NOMO-1 (cell line): ENCODE results near the gene IRF8.
A peak's percentile ranks its signal among the peaks of the same experiment; 100 is the strongest.

Source experiments
- DNase-seq, 2 experiments: peaks; one replicate each; lab custom pipeline; 2025; ENCODE audit not compliant: unreplicated experiment in 2 of 2; lab: John Stamatoyannopoulos, UW

Gene IRF8

DNA sequence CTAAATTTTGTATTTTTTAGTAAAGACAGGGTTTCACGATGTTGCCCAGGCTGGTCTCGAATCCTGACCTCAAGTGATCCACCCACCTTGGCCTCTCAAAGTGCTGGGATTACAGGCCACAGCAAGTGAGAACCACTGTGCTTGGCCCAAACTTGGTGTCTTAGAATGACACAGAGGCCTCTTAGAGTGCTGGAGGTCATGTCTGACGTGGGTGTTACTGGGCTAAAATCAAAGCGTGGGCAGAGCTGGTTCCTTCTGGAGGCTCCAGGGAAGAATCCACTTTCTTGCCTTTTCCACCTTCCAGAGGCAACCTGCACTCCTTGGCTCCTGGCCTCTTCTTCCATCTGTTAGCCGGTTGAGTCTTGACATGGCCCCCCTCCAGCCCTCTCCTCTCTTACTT lies 53.8 kb downstream of the IRF8 start:
- DNase-seq: no peak

GRCh38 chr16:85954927-85955519 lies 56.1 kb downstream of the IRF8 start:
- DNase-seq: no peak

DNA sequence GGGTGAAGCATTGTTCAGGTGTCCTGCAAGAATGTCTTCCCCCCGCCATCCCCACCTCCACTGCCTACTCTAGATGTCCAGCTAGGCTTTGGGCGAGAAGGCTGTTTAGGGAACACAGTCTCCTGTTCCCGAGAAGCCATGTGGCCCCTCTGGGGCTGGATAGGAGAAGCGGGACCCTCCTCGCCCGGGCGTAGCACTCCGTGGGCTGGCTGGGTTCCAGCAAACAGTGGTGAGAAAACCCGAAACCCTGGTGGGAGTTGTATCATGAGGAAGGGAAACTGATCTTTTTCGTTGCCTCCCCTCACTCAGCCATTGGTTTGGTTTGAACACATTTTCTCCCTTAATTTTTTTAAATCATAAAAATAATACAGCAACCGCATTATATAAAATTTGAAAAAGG lies 56.6 kb downstream of the IRF8 start:
- DNase-seq: no peak

DNA sequence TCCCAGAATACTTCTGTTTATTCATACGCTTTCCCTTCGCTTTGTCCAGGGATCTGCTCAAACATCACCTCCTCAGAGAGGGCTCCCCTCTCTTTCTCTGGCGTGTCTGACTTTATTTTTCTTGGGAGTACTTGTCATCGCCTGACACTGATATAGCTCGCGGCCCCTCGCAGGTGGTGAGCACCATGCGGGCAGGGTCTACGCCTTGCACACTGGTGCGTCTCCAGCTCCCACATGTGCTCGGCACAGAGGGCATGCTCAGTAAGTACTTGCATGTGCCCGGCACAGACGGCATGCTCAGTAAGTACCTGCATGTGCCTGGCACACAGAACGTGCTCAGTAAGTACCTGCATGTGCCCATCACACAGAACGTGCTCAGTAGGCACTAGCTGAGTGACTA lies 57.5 kb downstream of the IRF8 start:
- no peak for DNase-seq

DNA sequence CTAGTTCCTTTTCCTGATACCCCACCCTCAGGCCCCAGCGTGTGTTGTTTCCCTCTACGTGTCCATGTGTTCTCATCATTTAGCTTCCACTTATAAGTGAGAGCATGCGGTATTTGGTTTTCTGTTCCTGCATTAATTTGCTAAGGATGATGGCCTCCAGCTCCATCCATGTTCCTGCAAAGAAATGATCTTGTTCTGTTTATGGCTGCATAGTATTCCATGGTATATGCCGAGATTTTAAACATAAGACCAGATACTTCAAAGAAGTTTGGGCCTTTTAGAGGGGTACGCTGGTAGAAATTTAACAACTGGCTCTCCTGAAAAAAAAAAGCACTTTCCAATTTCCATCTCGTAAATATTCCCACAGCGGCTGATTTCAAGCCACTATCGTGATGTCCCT lies 59.8 kb downstream of the IRF8 start:
- DNase-seq: no peak

DNA sequence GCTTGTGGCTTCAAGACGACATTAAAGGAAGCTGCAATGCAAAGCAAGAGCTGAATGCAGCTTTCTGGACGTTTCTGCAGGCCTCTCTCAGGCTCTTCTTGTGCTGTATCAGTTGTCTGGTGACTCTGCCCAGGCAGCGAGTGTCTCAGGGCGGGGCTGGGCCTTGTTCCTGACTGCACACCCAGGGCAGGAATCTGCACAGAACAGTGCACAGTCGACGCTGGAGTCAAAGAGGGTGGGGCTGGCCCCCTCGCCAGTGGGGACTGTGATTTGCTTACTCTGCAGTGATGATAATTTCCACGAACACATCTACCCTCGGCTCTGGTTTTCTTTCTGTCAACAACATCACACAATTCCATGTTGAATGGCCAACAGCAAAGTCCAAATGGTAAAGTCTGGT lies 60.7 kb downstream of the IRF8 start:
- no peak for DNase-seq

DNA sequence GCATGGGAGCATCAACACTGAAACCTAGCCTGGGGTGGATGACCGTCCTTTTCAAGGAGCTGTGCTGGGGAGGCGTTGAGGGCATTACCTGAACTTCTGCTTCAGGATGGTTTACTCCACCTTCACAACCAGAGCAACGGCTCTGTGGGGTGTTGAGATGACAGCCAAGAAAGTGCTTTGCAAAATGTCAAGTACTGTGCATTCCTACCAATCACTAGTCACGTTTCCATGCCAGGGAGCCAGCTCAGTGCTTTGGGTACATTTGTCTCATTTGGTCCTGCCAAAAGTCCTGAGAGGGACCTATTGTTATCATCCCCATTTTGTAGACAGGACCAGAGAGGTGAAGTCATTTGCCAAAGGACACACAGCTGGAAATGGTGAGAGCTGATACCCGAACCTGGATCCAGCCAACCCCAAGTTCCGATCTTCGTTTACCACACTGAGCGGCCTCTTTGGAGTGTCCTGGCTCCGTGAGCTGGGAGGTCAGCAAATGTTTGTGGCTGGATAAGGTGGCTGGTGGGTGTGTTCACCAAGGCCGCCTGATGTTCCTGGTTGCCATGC lies 61.6 kb downstream of the IRF8 start:
- no peak for DNase-seq

DNA sequence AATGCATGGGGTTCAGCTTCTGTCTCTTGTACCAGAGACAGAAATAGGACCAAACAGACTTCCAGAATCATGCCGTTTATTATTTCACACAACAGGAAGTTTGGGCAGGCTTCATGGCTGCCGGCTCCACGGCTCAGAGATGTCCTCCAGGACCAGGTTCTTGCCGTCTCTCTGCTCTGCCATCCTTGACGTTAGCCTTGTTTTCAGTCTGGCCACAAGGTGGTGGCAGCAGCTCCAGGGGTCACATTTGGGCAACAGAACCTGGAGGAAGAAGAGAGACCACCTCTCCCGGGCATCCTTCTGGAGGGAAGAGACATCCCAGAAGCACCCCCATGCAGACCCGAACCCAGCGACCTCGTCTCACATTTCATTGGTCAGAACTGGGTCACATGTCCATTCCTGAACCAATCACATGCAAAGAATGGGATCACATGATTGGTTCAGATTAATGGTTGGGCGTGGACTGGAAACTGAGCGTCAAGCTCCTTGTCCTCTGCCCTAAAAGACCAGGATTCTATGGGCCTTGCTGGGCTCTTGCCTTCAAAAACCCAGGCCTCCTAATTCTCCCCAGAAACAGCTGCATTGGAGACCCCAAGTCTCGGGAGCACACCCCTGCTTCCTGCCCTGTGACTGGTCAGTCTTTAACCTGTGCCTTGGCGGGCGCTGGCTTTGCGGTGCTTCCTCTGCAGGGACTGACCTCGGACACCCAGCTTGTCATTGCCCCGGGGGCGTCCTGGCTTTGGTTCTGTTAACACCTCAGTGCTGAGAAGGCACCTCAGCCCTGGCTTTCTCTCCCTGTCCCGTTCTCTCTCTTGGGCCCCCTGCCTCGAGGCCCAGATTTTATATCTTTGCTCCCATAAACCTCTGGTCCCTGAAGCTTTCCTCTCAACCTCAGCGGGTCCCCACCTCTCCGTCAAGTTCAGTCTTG lies 63.3 kb downstream of the IRF8 start:
- no peak for DNase-seq

- DNase-seq: no peak
Observed at GRCh38 chr16:85963753-85964285, 64.9 kb downstream of the IRF8 start.

GRCh38 chr16:85965125-85965524 lies 66.2 kb downstream of the IRF8 start:
- DNase-seq: no peak

- no peak for DNase-seq
Observed at GRCh38 chr16:85967111-85967510, 68.1 kb downstream of the IRF8 start.

- peak in 1 of 2 experiments; percentile 30 for DNase-seq
Observed at GRCh38 chr16:85968041-85968920, 69.3 kb downstream of the IRF8 start.

GRCh38 chr16:85969159-85969558 lies 70.2 kb downstream of the IRF8 start:
- DNase-seq: no peak

GRCh38 chr16:85969591-85969990 lies 70.6 kb downstream of the IRF8 start:
- DNase-seq: no peak

DNA sequence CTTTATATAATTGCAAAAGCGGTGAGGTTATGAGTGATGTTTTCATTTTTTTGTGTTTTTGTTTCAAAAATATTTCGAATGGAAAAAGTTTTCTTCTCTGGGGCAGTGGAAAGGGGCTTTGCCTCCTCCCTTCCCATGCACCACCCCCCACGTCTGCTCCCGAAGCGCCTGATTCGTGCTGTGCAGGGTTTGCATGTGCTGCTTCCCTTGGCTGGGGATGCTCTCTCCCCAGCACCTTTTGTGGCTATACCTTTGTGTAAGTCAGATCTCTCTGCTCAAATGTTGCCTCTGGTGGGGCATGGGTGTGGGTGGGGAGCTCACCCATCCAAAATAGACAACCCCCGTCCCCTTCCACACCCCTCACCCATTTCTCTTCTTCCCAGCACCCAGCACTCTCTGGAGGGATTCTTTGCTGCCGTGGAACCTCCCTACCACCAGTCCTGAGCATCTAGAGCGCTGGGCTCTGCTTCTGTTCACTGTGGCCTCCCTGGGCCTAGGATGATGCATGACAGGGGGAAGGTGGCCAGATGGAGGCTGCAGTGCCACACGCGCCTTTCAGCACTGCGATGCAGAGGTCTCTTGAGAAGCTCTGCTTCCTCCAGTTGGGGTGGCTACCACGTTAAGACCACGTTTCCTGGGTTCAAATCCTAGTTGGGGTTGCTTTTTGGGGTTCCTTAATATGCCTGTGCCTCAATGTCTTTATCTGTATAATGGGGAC lies 71.2 kb downstream of the IRF8 start:
- no peak for DNase-seq

DNA sequence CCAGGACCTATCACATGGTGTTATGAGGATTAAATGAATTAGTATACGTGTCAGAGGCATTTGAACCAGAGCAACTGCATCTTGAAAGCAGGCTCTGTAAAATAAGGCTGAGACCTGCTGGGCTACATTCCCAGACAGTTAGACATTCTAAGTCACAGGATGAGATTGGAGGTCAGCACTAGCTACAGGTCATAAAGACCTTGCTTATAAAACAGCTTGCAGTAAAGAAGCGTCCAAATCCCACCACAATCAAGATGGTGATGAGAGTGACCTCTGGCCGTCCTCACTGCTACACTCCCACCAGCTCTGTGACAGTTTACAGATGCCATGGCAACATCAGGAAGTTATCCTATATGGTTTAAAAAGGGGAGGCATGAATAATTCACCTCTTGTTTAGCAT lies 71.8 kb downstream of the IRF8 start:
- DNase-seq: no peak
